SK-N-SH (cell line): ENCODE data around the gene KLHL22. TPM values are rescaled to one million over a fixed set of nuclear protein-coding genes. Genes with fewer than 3 reads are reported as not detected.
A peak's percentile ranks its signal among the peaks of the same experiment; 100 is the strongest.

Experiments
- CTCF ChIA-PET: fragments of 300-600, 350-600 bp; formaldehyde crosslinking; extraction: SDS; loops from one replicate; lab custom pipeline; 2021; lab: Yijun Ruan, JAX
- POLR2A ChIA-PET: fragments of 350-600 bp; sonication (Branson Sonifier 250); formaldehyde crosslinking; extraction: SDS; loops from one replicate; lab custom pipeline; 2020; ENCODE audit warnings: antibody characterized with exemption, inconsistent platforms; lab: Yijun Ruan, JAX
- DNase-seq: peaks from one replicate; pipeline ENCODE4 v3.0.0; 2012
- H2AFZ ChIP-seq: fragments of 200-600 bp; sonication (generic); 2 replicates; pipeline ENCODE4 v1.8.1; 2016; ENCODE audit warnings: antibody characterized with exemption, mild to moderate bottlenecking, low read depth
- H3F3A ChIP-seq: fragments of 200-600 bp; sonication (generic); replicated peaks from 2 replicates; pipeline ENCODE3; 2016; ENCODE audit warnings: antibody characterized with exemption, mild to moderate bottlenecking; ENCODE audit not compliant: insufficient read depth
- H3K27ac ChIP-seq, 2 experiments: fragments of 200-500 bp in 1 of 2; fragments of 200-600 bp in 1 of 2; sonication (Bioruptor generic) in 1 of 2; sonication (generic), shearing (Covaris generic) in 1 of 2; 2 replicates each; pipeline versions ENCODE4 v1.5.1 to v1.6.1; 2014 to 2016; ENCODE audit warnings: low read depth in 2 of 2, inconsistent platforms in 1 of 2, low read length in 1 of 2, mild to moderate bottlenecking in 1 of 2, mixed read lengths in 1 of 2
- H3K27me3 ChIP-seq: fragments of 200-600 bp; sonication (generic), shearing (Covaris generic); 2 replicates; pipeline ENCODE4 v1.6.1; 2016; ENCODE audit warnings: mixed run types; ENCODE audit not compliant: insufficient read depth
- H3K36me3 ChIP-seq, 2 experiments: fragments of 200-500 bp in 1 of 2; fragments of 200-600 bp in 1 of 2; sonication (Bioruptor generic) in 1 of 2; sonication (generic) in 1 of 2; replicated peaks in 1 of 2; 2 replicates each; pipeline versions ENCODE3 to v1.5.1; 2014 to 2016; ENCODE audit warnings: low read length in 1 of 2, mild to moderate bottlenecking in 1 of 2; ENCODE audit not compliant: insufficient read depth in 2 of 2, control insufficient read depth in 1 of 2
- H3K4me1 ChIP-seq, 2 experiments: fragments of 200-500 bp in 1 of 2; fragments of 200-600 bp in 1 of 2; sonication (Bioruptor generic) in 1 of 2; sonication (generic), shearing (Covaris generic) in 1 of 2; 2 replicates each; pipeline versions ENCODE4 v1.5.1 to v1.6.1; 2014 to 2016; ENCODE audit warnings: low read depth in 1 of 2, low read length in 1 of 2, mixed run types in 1 of 2; ENCODE audit not compliant: insufficient read depth in 2 of 2, control insufficient read depth in 1 of 2
- H3K4me2 ChIP-seq: fragments of 200-600 bp; sonication (generic), shearing (Covaris generic); 2 replicates; pipeline ENCODE4 v1.6.1; 2017; ENCODE audit warnings: mixed run types
- H3K4me3 ChIP-seq, 2 experiments: fragments of 200-500 bp in 1 of 2; fragments of 200-600 bp in 1 of 2; sonication (Bioruptor generic) in 1 of 2; sonication (generic), shearing (Covaris generic) in 1 of 2; 2 replicates each; pipeline versions ENCODE4 v1.5.1 to v1.8.1; 2014 to 2016; ENCODE audit warnings: low read depth in 2 of 2, inconsistent platforms in 1 of 2, low read length in 1 of 2, mild to moderate bottlenecking in 1 of 2, mixed read lengths in 1 of 2, moderate library complexity in 1 of 2
- H3K79me2 ChIP-seq: fragments of 200-600 bp; sonication (generic); 2 replicates; pipeline ENCODE4 v1.8.1; 2017; ENCODE audit warnings: mild to moderate bottlenecking; ENCODE audit not compliant: insufficient read depth
- H3K9ac ChIP-seq: fragments of 200-600 bp; sonication (generic); 2 replicates; pipeline ENCODE4 v1.6.1; 2017; ENCODE audit warnings: mixed run types
- H3K9me2 ChIP-seq: fragments of 200-600 bp; sonication (generic); 2 replicates; pipeline ENCODE4 v1.6.1; 2017; ENCODE audit warnings: mixed run types
- H3K9me3 ChIP-seq: fragments of 200-600 bp; sonication (generic); 2 replicates; pipeline ENCODE4 v1.6.1; 2017; ENCODE audit warnings: mixed run types, mild to moderate bottlenecking, moderate library complexity
- H4K20me1 ChIP-seq: fragments of 200-600 bp; sonication (generic); 2 replicates; pipeline ENCODE4 v1.6.1; 2017; ENCODE audit warnings: mild to moderate bottlenecking, mixed run types; ENCODE audit not compliant: insufficient read depth
- CHD2 ChIP-seq: fragments of 150-350 bp; IDR thresholded peaks from 2 replicates; pipeline ENCODE4 v1.6.1; 2018; ENCODE audit warnings: low read length; ENCODE audit not compliant: partially characterized antibody
- CTCF ChIP-seq: fragments of 200-600 bp; sonication (generic); IDR thresholded peaks from 2 replicates; pipeline ENCODE4 v1.6.1; 2017; ENCODE audit warnings: antibody characterized with exemption, mild to moderate bottlenecking, moderate library complexity
- EZH2phosphoT487 ChIP-seq: fragments of 200-600 bp; sonication (generic); IDR thresholded peaks from 2 replicates; pipeline ENCODE4 v1.6.1; 2017; ENCODE audit warnings: low read depth, mixed run types, mild to moderate bottlenecking, antibody characterized with exemption, moderate library complexity, borderline replicate concordance
- FOXM1 ChIP-seq: IDR thresholded peaks from 2 replicates; pipeline ENCODE4 v1.4.0; 2012; ENCODE audit warnings: low read depth, mild to moderate bottlenecking
- GABPA ChIP-seq: IDR thresholded peaks from 2 replicates; pipeline ENCODE4 v1.4.0; 2012; ENCODE audit warnings: low read depth, mild to moderate bottlenecking
- JUND ChIP-seq: IDR thresholded peaks from 2 replicates; pipeline ENCODE4 v1.4.0; 2012
- MAX ChIP-seq: IDR thresholded peaks from 2 replicates; pipeline ENCODE4 v1.4.0; 2012; ENCODE audit warnings: low read depth
- NFIC ChIP-seq: IDR thresholded peaks from 2 replicates; pipeline ENCODE4 v1.4.0; 2012; ENCODE audit warnings: borderline replicate concordance
- NRF1 ChIP-seq: IDR thresholded peaks from 2 replicates; pipeline ENCODE4 v1.6.1; 2012; ENCODE audit warnings: low read depth, mild to moderate bottlenecking, low read length
- REST ChIP-seq: IDR thresholded peaks from 2 replicates; pipeline ENCODE4 v1.6.1; 2012; ENCODE audit warnings: mild to moderate bottlenecking, low read depth, low read length, moderate library complexity
- RXRA ChIP-seq: IDR thresholded peaks from 2 replicates; pipeline ENCODE4 v1.4.0; 2012; ENCODE audit warnings: low read depth, mild to moderate bottlenecking, borderline replicate concordance
- SMC3 ChIP-seq: IDR thresholded peaks from 2 replicates; pipeline ENCODE4 v1.6.1; 2012; ENCODE audit warnings: low read depth, low read length, improper control_type of control experiment
- TAF1 ChIP-seq: IDR thresholded peaks from 2 replicates; pipeline ENCODE4 v1.6.1; 2012; ENCODE audit warnings: low read depth, mild to moderate bottlenecking, low read length, moderate library complexity, borderline replicate concordance
- USF2 ChIP-seq: fragments of 150-350 bp; IDR thresholded peaks from 2 replicates; pipeline ENCODE4 v1.6.1; 2017; ENCODE audit warnings: antibody characterized with exemption, low read length, low read depth, borderline replicate concordance
- ZBTB33 ChIP-seq: IDR thresholded peaks from 2 replicates; pipeline ENCODE4 v1.4.0; 2012; ENCODE audit warnings: low read depth, borderline replicate concordance
- WGBS: methylation state at CpG from one replicate; pipeline ENCODE4 v1.1.6; 2017; ENCODE audit warnings: low lambda C conversion rate; 5-methylcytosine and 5-hydroxymethylcytosine counted together
- polyA plus RNA-seq, 3 experiments: library from polyadenylated mRNA; depleted of rRNA; stranded (reverse); fragments of >200 nt; gene quantifications; 2 replicates each; pipeline ENCODE4 v1.2.3, GENCODE V29; 2012

The KLHL22 gene
- polyA plus RNA-seq, 1 of the 3 experiments (the other 2 are of a cell fraction) = 26.5 TPM

DNA sequence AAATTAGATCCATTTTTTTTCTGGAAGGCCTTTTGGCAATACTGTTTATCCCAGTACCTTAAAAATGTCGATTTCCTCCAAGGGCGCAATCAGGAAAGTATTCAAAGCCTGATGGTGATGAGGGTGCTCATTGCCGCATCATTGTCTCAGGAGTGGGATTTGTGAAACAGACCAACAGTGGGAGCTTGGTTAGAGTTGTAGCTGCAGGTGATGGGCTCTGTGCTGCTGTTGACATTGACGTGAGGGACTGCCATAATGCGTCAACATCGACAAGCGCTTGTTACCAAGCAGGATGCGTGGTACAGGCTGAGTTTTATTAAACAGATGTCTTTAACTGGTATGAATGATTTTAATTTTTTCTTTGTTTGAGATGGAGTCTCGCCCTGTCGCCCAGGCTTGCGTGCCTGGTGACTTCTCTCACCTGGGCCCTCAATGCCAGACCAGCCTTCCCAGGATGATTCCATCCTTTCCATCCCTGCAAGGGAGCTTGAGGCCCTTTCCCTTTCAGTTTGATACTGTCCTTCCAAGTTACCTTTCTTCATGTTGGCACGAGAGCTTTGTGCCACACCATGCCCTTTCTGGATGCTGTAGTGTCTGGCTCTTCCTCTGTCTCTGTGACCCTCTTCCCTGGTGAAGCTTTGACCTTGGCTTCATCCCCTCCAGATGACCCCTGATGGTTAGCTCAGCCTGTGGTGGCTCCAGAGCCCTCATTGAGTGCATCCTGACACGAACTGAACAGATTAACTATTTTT lies 22.4 kb upstream of the KLHL22 start (continued):
- TF ChIP-seq REST (no peak), FOXM1 (no peak), JUND (no peak), NFIC (no peak), CHD2 (no peak), GABPA (no peak), NRF1 (no peak), TAF1 (no peak), CTCF (no peak)
- TF ChIP-seq, all 33 proteins: peak for 0

GRCh38 chr22:20517422-20517821 lies 21.8 kb upstream of the KLHL22 start:
- no peak for DNase-seq
- Histone ChIP-seq H3K4me1 (peaks cover 14 to 37% of the 10 kb centered on the region in 2 experiments; a peak in 3 of 4 replicates), H3K27ac (peak overlapping the region in 1 of 2 experiments; percentile 16; a peak in 1 of 4 replicates), H3F3A (peaks cover 34% of the 10 kb centered on the region), H3K9me3 (no peaks in the 10 kb centered on the region), H3K27me3 (no peaks in the 10 kb centered on the region), H3K9me2 (no peaks in the 10 kb centered on the region), H3K4me3 (no peak overlapping the region), H3K79me2 (peaks cover 100% of the 10 kb centered on the region), H2AFZ (no peak overlapping the region), H3K4me2 (no peak overlapping the region), H3K36me3 (peaks cover 20 to 30% of the 10 kb centered on the region in 2 experiments), H3K9ac (no peak overlapping the region), H4K20me1 (peaks cover 94% of the 10 kb centered on the region)
- ChIA-PET CTCF (interaction anchor here (1.4 kb wide), 1 partner anchor 10 kb away, joined by 7 read pairs; the partner anchor contains the start of gene MED15), POLR2A (interaction anchor here (0.9 kb wide), 1 partner anchor 20 kb away, joined by 3 read pairs; no protein-coding TSS in a partner anchor)
- 69% methylated on average over 4 of the region's 4 CpGs for WGBS
- TF ChIP-seq JUND (no peak), REST (no peak), ZBTB33 (no peak), SMC3 (no peak), RXRA (no peak), USF2 (no peak), EZH2phosphoT487 (no peak), MAX (no peak)
